ENCODE data around the gene SNCB. TPM values are rescaled to one million over a fixed set of nuclear protein-coding genes. Genes with fewer than 3 reads are reported as not detected.
A peak's percentile ranks its signal among the peaks of the same experiment; 100 is the strongest.

SNCB gene
- total RNA-seq, 4 donors from 2014 or later: not detected

DNA sequence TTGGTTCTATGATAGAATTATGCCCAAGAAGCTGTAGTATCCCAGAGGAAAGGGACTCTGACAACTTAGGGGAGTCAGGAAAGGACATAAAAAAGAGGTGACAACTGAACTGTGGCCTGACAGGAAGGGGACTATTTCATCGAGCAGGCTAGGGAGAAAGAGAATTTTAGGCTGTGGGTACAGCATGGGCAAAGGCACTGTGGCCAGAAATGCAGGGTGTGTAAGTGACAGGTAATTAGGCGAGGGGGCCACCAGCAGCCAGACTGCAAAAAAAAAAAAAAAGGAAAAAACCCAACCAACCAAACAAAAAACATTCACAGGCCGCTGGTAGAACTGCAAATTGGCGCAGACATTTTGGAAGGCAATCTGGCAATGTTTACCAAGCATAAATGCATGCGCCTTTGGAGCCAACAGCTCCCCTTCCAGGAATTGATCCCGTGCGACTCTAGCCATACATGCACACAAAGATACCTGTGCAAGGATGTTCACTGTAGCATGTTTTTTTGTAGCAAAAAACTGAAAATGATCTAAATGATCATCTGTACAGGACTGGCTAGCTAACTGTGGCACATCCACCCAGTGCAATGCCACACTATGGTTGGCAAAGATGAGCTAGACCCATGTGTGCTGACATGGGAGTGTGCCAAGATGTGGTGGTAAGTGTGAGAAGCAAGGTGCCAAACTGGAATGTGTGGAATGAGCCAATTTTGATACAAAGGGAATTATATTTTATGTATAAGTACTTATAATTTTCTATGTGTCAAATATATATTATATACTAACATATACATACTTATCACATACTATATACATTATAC is 1.3 kb upstream of the SNCB start:
- intact Hi-C loops (cut with DNase I; ENCODE audit: low total_unique reads) (no loop called here), in situ Hi-C loops (cut with MboI; ENCODE audit: low pct_ligation_motif_present in 1 of 4, low pct_unique_long_range_greater_than_20kb in 1 of 4, low sequenced_read_pairs in 3 of 4) (no loop called here)
- Histone ChIP-seq H3K4me1 (peaks cover 0 to 19% (median 15%) of the 10 kb centered on the region in 4 donors), H3K4me3 (no peak overlapping the region), H3K27ac (no peak overlapping the region), H3K9me3 (no peaks in the 10 kb centered on the region), H3K36me3 (no peaks in the 10 kb centered on the region), H3K27me3 (peaks cover 84% of the 10 kb centered on the region)
- TF ChIP-seq POLR2AphosphoS5 (IDR thresholded peaks at IDR 0.05) (no peak), EP300 (IDR thresholded peaks at IDR 0.05; ENCODE audit: low read depth) (no peak), POLR2A (IDR thresholded peaks at IDR 0.05) (no peak)
- TF ChIP-seq, protein P1, sequence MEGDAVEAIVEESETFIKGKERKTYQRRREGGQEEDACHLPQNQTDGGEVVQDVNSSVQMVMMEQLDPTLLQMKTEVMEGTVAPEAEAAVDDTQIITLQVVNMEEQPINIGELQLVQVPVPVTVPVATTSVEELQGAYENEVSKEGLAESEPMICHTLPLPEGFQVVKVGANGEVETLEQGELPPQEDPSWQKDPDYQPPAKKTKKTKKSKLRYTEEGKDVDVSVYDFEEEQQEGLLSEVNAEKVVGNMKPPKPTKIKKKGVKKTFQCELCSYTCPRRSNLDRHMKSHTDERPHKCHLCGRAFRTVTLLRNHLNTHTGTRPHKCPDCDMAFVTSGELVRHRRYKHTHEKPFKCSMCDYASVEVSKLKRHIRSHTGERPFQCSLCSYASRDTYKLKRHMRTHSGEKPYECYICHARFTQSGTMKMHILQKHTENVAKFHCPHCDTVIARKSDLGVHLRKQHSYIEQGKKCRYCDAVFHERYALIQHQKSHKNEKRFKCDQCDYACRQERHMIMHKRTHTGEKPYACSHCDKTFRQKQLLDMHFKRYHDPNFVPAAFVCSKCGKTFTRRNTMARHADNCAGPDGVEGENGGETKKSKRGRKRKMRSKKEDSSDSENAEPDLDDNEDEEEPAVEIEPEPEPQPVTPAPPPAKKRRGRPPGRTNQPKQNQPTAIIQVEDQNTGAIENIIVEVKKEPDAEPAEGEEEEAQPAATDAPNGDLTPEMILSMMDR (IDR thresholded peaks at IDR 0.05): no peak
- no peak for DNase-seq
- 51 to 74% methylated on average over 5 to 7 of the region's 7 CpGs for WGBS, 2 donors (ENCODE audit: low coverage in 1 of 2)

DNA sequence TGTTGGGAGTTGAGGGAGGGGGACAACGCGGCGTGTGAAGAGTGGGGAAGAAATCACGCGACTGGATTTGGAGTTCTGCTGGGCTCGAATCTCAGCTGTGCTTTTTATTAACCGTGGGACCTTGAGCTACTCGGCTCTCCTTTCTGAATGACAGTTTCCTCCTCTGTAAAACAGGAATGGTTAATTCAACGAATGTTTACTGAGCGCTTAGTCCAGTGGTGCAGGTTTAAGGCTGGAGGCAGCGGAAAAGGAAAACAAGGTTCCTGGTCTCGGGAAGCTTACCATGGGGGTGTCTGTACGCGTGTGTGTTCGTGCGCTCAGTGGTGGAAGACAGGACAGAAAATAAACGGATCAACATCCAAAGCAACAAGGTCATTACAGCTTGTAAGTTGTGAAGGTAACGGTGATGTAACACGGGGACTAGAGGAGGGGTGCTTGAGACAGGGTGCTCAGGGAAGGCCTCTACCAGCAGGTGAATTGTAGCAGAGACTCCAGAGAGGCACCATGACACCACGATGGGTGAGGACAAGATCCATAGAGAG is 418 bp upstream of the SNCB start:
- intact Hi-C loops (cut with DNase I; ENCODE audit: low total_unique reads) (no loop called here), in situ Hi-C loops (cut with MboI; ENCODE audit: low pct_ligation_motif_present in 1 of 4, low pct_unique_long_range_greater_than_20kb in 1 of 4, low sequenced_read_pairs in 3 of 4) (no loop called here)
- H3K4me3 ChIP-seq: peak overlapping the region in 2 of 4 donors; percentile 17 to 38
- H3K9me3 ChIP-seq: no peaks in the 10 kb centered on the region
- H3K36me3 ChIP-seq: no peaks in the 10 kb centered on the region
- no peak for DNase-seq
- WGBS, 2 donors (ENCODE audit: low coverage in 1 of 2): 5 to 24% methylated on average over 8 to 20 of the region's 20 CpGs
- no peak overlapping the region for H3K27ac ChIP-seq
- TF ChIP-seq POLR2A (IDR thresholded peaks at IDR 0.05) (no peak), POLR2AphosphoS5 (IDR thresholded peaks at IDR 0.05) (no peak), EP300 (IDR thresholded peaks at IDR 0.05; ENCODE audit: low read depth) (no peak)
- TF ChIP-seq, protein P1 (IDR thresholded peaks at IDR 0.05): no peak
- peaks cover 0 to 19% (median 15%) of the 10 kb centered on the region in 4 donors for H3K4me1 ChIP-seq
- peaks cover 91% of the 10 kb centered on the region for H3K27me3 ChIP-seq

DNA sequence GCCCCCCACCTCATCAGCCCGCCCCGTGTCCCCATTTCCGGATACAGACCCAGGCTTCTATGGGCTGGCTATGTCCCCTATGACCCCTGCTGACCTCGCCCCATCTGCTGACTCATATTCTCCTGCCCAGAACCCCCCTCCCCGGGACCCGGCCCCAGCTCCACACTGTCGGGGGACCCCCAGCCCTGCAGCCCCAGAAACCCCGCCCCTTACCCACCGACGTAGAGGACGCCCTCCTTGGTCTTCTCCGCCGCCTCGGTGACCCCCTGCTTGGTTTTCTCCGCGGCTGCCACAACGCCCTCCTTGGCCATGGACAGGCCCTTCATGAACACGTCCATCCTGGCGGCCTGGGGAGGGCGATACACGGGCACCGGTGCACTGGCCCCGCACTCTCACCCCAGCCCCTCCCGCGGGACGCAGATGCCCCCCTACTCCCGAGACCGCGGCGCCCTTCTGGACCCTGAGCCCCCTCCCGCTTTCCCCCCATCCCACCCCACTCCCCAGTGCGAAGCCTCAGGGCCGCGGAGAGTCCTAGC is 949 bp downstream of the SNCB start:
- in situ Hi-C loops (cut with MboI; ENCODE audit: low pct_ligation_motif_present in 1 of 4, low pct_unique_long_range_greater_than_20kb in 1 of 4, low sequenced_read_pairs in 3 of 4): no loop called here

More for the DNA sequence above, 949 bp downstream of the SNCB start:
- Histone ChIP-seq H3K27me3 (peaks cover 94% of the 10 kb centered on the region), H3K4me1 (peaks cover 0 to 19% (median 15%) of the 10 kb centered on the region in 4 donors), H3K9me3 (no peaks in the 10 kb centered on the region), H3K36me3 (no peaks in the 10 kb centered on the region), H3K27ac (no peak overlapping the region), H3K4me3 (no peak overlapping the region)
- no peak for DNase-seq
- TF ChIP-seq POLR2A (IDR thresholded peaks at IDR 0.05) (no peak), POLR2AphosphoS5 (IDR thresholded peaks at IDR 0.05) (no peak), EP300 (IDR thresholded peaks at IDR 0.05; ENCODE audit: low read depth) (no peak)
- TF ChIP-seq, protein P1 (IDR thresholded peaks at IDR 0.05): no peak
- 20% methylated on average over 25 of the region's 34 CpGs; no CpG with 5 or more reads in 1 of the 2 donors for WGBS, 2 donors (ENCODE audit: low coverage in 1 of 2)
- intact Hi-C loops (cut with DNase I; ENCODE audit: low total_unique reads): no loop called here
